KOPT-K1 (cell line): ENCODE results near the gene YES1.
A peak's percentile ranks its signal among the peaks of the same experiment; 100 is the strongest.

Experiments
- H3K27ac ChIP-seq: fragments of 200-600 bp; sonication (generic); 2 replicates; pipeline ENCODE4 v1.5.1; 2016; ENCODE audit warnings: antibody characterized with exemption, mild to moderate bottlenecking, low read depth, low read length; ENCODE audit not compliant: poor library complexity, severe bottlenecking
- H3K36me3 ChIP-seq: fragments of 200-600 bp; sonication (generic); 2 replicates; pipeline ENCODE4 v1.5.1; 2017; ENCODE audit warnings: antibody characterized with exemption, mild to moderate bottlenecking, low read length, moderate library complexity; ENCODE audit not compliant: insufficient read depth
- H3K9me3 ChIP-seq: fragments of 200-600 bp; sonication (generic); 2 replicates; pipeline ENCODE4 v1.5.1; 2017; ENCODE audit warnings: antibody characterized with exemption, low read length, mild to moderate bottlenecking; ENCODE audit not compliant: insufficient read depth, poor library complexity, severe bottlenecking

The YES1 gene

GRCh38 chr18:811892-812375 is at the start of gene YES1:
Gene YES1 (minus strand): TSS chr18:812242. CDS start chr18:756827, 55,415 bp downstream.
- Histone ChIP-seq H3K36me3 (no peaks in the 10 kb centered on the region), H3K9me3 (no peaks in the 10 kb centered on the region), H3K27ac (peak within 1 kb of the TSS; percentile 96)

GRCh38 chr18:857986-858385 is 45.9 kb upstream of the YES1 start:
- no peaks in the 10 kb centered on the region for H3K36me3 ChIP-seq
- no peak overlapping the region for H3K27ac ChIP-seq
- H3K9me3 ChIP-seq = no peaks in the 10 kb centered on the region

- Histone ChIP-seq H3K27ac (no peak overlapping the region), H3K36me3 (no peaks in the 10 kb centered on the region), H3K9me3 (no peaks in the 10 kb centered on the region)
Measured at GRCh38 chr18:853471-853870, 41.4 kb upstream of the YES1 start.

GRCh38 chr18:850960-851359 is 38.9 kb upstream of the YES1 start:
- Histone ChIP-seq H3K36me3 (no peaks in the 10 kb centered on the region), H3K9me3 (no peaks in the 10 kb centered on the region), H3K27ac (no peak overlapping the region)

GRCh38 chr18:849021-849420 is 37.0 kb upstream of the YES1 start:
- no peaks in the 10 kb centered on the region for H3K9me3 ChIP-seq
- no peaks in the 10 kb centered on the region for H3K36me3 ChIP-seq
- H3K27ac ChIP-seq = no peak overlapping the region

- Histone ChIP-seq H3K36me3 (no peaks in the 10 kb centered on the region), H3K27ac (no peak overlapping the region), H3K9me3 (no peaks in the 10 kb centered on the region)
Measured at GRCh38 chr18:848062-848861, 36.2 kb upstream of the YES1 start.

- Histone ChIP-seq H3K9me3 (no peaks in the 10 kb centered on the region), H3K36me3 (no peaks in the 10 kb centered on the region), H3K27ac (no peak overlapping the region)
Measured at GRCh38 chr18:845152-845819, 33.2 kb upstream of the YES1 start.

GRCh38 chr18:841647-842370 is 29.8 kb upstream of the YES1 start:
- no peaks in the 10 kb centered on the region for H3K9me3 ChIP-seq
- no peak overlapping the region for H3K27ac ChIP-seq
- H3K36me3 ChIP-seq = no peaks in the 10 kb centered on the region

- no peaks in the 10 kb centered on the region for H3K36me3 ChIP-seq
- no peaks in the 10 kb centered on the region for H3K9me3 ChIP-seq
- no peak overlapping the region for H3K27ac ChIP-seq
Measured at GRCh38 chr18:840516-840915, 28.5 kb upstream of the YES1 start.

- Histone ChIP-seq H3K9me3 (no peaks in the 10 kb centered on the region), H3K27ac (no peak overlapping the region)
Measured at GRCh38 chr18:840023-840408, 28.0 kb upstream of the YES1 start.

GRCh38 chr18:839224-840022 is 27.4 kb upstream of the YES1 start:
- H3K27ac ChIP-seq = no peak overlapping the region
- H3K9me3 ChIP-seq = no peaks in the 10 kb centered on the region
- H3K36me3 ChIP-seq = no peaks in the 10 kb centered on the region

More at GRCh38 chr18:840023-840408, 28.0 kb upstream of the YES1 start:
- no peaks in the 10 kb centered on the region for H3K36me3 ChIP-seq

- no peaks in the 10 kb centered on the region for H3K9me3 ChIP-seq
- no peak overlapping the region for H3K27ac ChIP-seq
- H3K36me3 ChIP-seq = no peaks in the 10 kb centered on the region
Measured at GRCh38 chr18:837922-838321, 25.9 kb upstream of the YES1 start.

- Histone ChIP-seq H3K36me3 (no peaks in the 10 kb centered on the region), H3K9me3 (no peaks in the 10 kb centered on the region), H3K27ac (no peak overlapping the region)
Measured at GRCh38 chr18:834082-834720, 22.2 kb upstream of the YES1 start.

GRCh38 chr18:833197-833596 is 21.2 kb upstream of the YES1 start:
- Histone ChIP-seq H3K27ac (no peak overlapping the region), H3K36me3 (no peaks in the 10 kb centered on the region), H3K9me3 (no peaks in the 10 kb centered on the region)
